HG03469 (cell line): ENCODE results near the gene CKMT1A.
"Not testable (repeated sequence)": the region's sequence is repeated elsewhere in the genome, so short reads cannot be mapped to it uniquely, and the experiment has no call there.

Experiments used
- ATAC-seq: cut with Tn5 transposase; IDR thresholded peaks from one replicate; pipeline ENCODE4 v1.9.1; 2021; ENCODE audit warnings: mild to moderate bottlenecking, moderate library complexity, moderate number of reproducible peaks; ENCODE audit not compliant: unreplicated experiment

The CKMT1A gene

GRCh38 chr15:43746903-43747309 lies 53.2 kb downstream of the CKMT1A start:
- ATAC-seq: not testable (repeated sequence)

DNA sequence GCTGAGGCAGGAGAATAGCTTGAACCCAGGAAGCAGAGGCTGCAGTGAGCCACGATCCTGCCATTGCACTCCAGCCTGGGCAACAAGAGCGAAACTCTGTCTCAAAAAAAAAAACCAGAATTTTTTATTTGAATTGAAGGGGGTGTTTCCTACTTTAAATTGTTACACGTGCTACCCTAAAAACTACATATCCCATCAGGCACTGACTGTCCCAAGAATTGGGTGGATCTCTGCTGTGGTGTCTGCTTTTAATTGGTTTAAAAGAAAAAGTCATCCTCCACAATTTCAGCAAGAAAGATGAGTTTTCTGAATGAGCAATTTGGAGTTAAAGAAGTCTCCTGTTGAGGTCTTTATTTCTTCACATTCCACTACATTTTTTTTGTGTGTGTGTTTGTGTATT lies 54.7 kb downstream of the CKMT1A start:
- no peak for ATAC-seq
